PC-9 (cell line): ENCODE measurements around the gene DOCK3.

ENCODE experiments used
- EZH2 ChIP-seq: fragments of 200-600 bp; sonication (generic); IDR thresholded peaks from 2 replicates; pipeline ENCODE4 v1.8.0; 2017; ENCODE audit warnings: antibody characterized with exemption, low read depth
- TF ChIP-seq, protein P1 (sequence below): fragments of 200-600 bp; sonication (generic); conservative IDR thresholded peaks from 2 replicates; pipeline ENCODE4 v1.6.1; 2017; ENCODE audit warnings: mixed run types, antibody characterized with exemption, mild to moderate bottlenecking, moderate library complexity

DNA sequence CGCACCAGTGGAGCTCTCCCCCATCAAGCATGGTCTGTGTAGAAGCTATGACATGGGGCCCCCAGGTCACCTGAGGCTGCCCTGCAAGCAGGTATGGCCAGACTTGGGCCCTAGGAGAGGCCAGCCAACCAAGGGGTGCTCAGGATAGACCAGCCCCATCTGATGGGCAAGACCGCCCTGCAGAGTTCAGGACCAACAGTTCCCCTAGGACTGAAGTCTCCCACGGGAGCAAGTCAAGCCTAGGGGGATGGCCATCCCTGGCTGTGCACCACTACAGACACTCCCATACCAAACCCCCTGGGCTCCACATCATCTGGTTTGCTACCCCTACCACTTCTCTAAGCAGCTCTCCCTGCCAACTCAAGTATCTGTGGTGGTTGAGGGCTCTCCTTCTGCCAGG lies 568.2 kb downstream of the DOCK3 start:
- no peak for TF ChIP-seq EZH2
- TF ChIP-seq, protein P1, sequence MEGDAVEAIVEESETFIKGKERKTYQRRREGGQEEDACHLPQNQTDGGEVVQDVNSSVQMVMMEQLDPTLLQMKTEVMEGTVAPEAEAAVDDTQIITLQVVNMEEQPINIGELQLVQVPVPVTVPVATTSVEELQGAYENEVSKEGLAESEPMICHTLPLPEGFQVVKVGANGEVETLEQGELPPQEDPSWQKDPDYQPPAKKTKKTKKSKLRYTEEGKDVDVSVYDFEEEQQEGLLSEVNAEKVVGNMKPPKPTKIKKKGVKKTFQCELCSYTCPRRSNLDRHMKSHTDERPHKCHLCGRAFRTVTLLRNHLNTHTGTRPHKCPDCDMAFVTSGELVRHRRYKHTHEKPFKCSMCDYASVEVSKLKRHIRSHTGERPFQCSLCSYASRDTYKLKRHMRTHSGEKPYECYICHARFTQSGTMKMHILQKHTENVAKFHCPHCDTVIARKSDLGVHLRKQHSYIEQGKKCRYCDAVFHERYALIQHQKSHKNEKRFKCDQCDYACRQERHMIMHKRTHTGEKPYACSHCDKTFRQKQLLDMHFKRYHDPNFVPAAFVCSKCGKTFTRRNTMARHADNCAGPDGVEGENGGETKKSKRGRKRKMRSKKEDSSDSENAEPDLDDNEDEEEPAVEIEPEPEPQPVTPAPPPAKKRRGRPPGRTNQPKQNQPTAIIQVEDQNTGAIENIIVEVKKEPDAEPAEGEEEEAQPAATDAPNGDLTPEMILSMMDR, result no peak
